Right lobe of liver (tissue), 4 donors: ENCODE results near the gene CRYBG1.

Source experiments
- POLR2A ChIP-seq: fragments of 450-650 bp; IDR thresholded peaks from one replicate; pipeline ENCODE4 v1.6.1; 2017; ENCODE audit warnings: antibody characterized with exemption, mild to moderate bottlenecking
- TF ChIP-seq, protein P1 (sequence below), 4 donors: fragments of 200-600 bp in 3 of 4; fragments of 450-650 bp in 1 of 4; IDR thresholded peaks; one replicate each; pipeline versions ENCODE4 v1.5.1 to v1.8.0; 2016 to 2022; ENCODE audit warnings: antibody characterized with exemption in 4 of 4, mild to moderate bottlenecking in 2 of 4
- donor health status: DM: no; HTN: no; CAD: no.
- donor health status: DM: no; HTN: no; CAD: no.
- donor health status: DM: no; HTN: yes; CAD: no.

DNA sequence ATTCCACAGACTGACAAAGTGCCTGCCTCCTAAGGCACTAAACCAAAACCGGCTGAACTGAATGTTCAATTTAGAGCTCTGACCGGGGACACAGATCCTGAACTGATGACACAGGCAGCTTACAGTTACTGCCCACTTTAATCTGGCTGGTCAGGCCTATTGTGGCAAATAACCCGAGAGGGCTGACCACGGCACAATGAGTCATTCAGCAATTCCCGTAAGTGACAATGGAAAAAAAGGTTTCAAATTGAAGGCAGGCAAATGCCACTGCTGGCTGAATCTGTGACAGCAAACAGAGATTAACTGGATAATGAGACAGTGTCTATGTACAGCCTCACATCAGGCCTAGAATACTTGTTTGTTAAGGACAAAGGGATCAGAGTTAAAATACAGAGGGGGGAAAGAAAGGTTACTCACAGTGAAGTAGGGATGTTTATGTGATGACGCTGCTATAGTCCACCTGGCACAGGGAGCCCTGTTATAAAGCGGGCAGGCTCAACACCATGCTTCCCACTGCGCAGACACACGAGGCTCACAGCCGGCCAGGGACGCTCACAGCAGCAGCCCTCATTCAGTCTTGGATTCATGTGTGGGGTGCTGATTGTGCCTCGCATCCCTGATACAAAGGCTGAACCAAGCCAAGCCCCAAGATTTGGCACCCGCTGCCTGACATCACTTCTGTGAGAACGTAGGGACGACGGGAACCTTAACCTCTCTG, 214.4 kb downstream of the CRYBG1 start:
- TF ChIP-seq, protein P1, sequence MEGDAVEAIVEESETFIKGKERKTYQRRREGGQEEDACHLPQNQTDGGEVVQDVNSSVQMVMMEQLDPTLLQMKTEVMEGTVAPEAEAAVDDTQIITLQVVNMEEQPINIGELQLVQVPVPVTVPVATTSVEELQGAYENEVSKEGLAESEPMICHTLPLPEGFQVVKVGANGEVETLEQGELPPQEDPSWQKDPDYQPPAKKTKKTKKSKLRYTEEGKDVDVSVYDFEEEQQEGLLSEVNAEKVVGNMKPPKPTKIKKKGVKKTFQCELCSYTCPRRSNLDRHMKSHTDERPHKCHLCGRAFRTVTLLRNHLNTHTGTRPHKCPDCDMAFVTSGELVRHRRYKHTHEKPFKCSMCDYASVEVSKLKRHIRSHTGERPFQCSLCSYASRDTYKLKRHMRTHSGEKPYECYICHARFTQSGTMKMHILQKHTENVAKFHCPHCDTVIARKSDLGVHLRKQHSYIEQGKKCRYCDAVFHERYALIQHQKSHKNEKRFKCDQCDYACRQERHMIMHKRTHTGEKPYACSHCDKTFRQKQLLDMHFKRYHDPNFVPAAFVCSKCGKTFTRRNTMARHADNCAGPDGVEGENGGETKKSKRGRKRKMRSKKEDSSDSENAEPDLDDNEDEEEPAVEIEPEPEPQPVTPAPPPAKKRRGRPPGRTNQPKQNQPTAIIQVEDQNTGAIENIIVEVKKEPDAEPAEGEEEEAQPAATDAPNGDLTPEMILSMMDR (IDR thresholded peaks at IDR 0.05) = no peak
- no peak for TF ChIP-seq POLR2A
